B cell (primary cell): ENCODE data around the gene CCL15.

Source experiments
- EZH2 ChIP-seq: IDR thresholded peaks from 2 replicates; pipeline ENCODE4 v1.6.1; 2012; ENCODE audit warnings: borderline replicate concordance, low read depth, mild to moderate bottlenecking, moderate library complexity, low read length; ENCODE audit not compliant: insufficient read depth, poor library complexity, severe bottlenecking
- TF ChIP-seq, protein P1 (sequence below): fragments of 200-600 bp; IDR thresholded peaks from one replicate; pipeline ENCODE4 v1.8.0; 2022; ENCODE audit warnings: antibody characterized with exemption, mild to moderate bottlenecking

DNA sequence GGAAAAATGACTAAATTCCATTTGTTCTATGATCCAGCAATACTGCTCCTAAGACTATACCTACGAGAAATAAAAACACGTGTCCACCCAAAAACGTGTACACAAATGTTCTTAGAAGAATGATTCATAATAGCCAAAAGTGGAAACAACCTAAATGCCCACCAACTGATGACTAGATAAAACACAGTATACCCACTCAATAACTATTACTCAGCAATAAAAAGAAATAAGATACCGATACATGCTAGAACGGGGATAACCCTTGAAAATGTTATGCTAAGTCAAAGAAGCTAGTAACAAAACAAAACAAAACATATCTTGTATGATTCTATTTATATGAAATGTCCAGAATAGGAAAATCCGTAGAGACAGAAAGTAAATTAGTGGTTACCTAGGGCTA lies 37.7 kb downstream of the CCL15 start:
- TF ChIP-seq, protein P1, sequence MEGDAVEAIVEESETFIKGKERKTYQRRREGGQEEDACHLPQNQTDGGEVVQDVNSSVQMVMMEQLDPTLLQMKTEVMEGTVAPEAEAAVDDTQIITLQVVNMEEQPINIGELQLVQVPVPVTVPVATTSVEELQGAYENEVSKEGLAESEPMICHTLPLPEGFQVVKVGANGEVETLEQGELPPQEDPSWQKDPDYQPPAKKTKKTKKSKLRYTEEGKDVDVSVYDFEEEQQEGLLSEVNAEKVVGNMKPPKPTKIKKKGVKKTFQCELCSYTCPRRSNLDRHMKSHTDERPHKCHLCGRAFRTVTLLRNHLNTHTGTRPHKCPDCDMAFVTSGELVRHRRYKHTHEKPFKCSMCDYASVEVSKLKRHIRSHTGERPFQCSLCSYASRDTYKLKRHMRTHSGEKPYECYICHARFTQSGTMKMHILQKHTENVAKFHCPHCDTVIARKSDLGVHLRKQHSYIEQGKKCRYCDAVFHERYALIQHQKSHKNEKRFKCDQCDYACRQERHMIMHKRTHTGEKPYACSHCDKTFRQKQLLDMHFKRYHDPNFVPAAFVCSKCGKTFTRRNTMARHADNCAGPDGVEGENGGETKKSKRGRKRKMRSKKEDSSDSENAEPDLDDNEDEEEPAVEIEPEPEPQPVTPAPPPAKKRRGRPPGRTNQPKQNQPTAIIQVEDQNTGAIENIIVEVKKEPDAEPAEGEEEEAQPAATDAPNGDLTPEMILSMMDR: no peak
- TF ChIP-seq EZH2: no peak
